ENCODE data around the gene ENPP3.

DNA sequence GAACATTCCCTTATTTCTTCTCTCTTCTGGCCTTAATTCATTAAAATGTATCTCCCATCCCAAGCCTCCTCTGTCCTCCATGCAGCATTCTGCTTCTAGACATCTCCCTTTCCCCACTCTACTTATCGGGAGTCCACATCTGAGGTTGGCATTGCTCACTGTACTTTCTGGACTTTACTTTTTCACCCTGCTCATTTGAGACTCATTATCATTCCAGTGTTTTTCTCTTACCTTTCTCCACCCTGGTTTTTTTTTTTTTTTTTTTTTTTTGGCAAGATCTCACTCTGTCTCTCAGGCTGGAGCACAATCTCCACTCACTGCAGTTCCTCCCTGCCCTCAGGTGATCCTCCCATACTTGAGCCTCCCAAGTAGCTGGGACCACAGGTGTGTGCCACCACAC is 4.5 kb downstream of the ENPP3 start:
- no peak for TF ChIP-seq EZH2 (IDR thresholded peaks at IDR 0.05; ENCODE audit: insufficient read depth, poor library complexity, severe bottlenecking)
- no peak for TF ChIP-seq EZH2phosphoT487 (IDR thresholded peaks at IDR 0.05; ENCODE audit: insufficient read depth, low read depth)

All from GM23248 (cell line).